ENCODE data around the gene MAN1C1.

- TF ChIP-seq RAD21 (IDR thresholded peaks at IDR 0.05; ENCODE audit: low read length) (no peak), POLR2AphosphoS5 (IDR thresholded peaks at IDR 0.05; ENCODE audit: low read depth, low read length) (no peak), MXI1 (IDR thresholded peaks at IDR 0.05; ENCODE audit: low read depth, low read length) (no peak), USF2 (IDR thresholded peaks at IDR 0.05; ENCODE audit: borderline replicate concordance, low read depth, low read length) (no peak), CTCF (IDR thresholded peaks at IDR 0.05) (no peak), EP300 (IDR thresholded peaks at IDR 0.05; ENCODE audit: borderline replicate concordance in 1 of 2, low read depth in 1 of 2, low read length in 1 of 2) (no peak), GABPA (IDR thresholded peaks at IDR 0.05; ENCODE audit: low read depth) (no peak), EZH2phosphoT487 (IDR thresholded peaks at IDR 0.05; ENCODE audit: borderline replicate concordance, low read depth) (no peak), YY1 (IDR thresholded peaks at IDR 0.05; ENCODE audit: low read depth) (no peak), REST (IDR thresholded peaks at IDR 0.05; ENCODE audit: low read depth, low read length) (no peak), SIN3A (IDR thresholded peaks at IDR 0.05; ENCODE audit: borderline replicate concordance, low read depth, low read length) (no peak), TAF1 (IDR thresholded peaks at IDR 0.05; ENCODE audit: borderline replicate concordance, low read depth, low read length) (no peak), FOXM1 (IDR thresholded peaks at IDR 0.05; ENCODE audit: low read depth) (no peak)
Measured at GRCh38 chr1:25729045-25729444, 112.5 kb downstream of the MAN1C1 start.
